Measurements from ENCODE around the gene KDM2A.

DNA sequence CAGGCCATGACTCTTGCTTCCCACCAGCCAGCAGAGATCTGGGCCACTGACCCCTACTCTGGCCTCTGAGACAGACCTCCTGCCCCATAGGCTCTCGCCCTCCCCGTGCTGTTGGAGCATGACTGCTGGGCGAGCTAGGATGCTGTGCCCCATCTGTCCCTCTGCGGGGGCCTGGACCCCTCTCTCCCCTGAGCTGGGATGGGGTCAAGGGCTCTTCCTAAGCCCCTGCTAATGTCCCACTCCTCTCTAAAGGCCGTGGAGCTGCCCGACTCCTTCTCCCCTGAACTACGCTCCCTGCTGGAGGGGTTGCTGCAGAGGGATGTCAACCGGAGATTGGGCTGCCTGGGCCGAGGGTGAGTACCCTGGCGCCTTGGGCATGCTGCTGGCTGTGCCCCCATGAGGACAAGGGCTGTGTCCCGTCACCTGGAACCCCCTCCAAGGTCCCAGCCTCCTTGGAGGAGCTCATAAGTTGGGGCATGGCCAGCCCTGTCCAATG lies 163.9 kb downstream of the KDM2A start:
- TF ChIP-seq POLR2A (IDR thresholded peaks at IDR 0.05; ENCODE audit: low read depth, low read length) (no peak), POLR2AphosphoS5 (IDR thresholded peaks at IDR 0.05; ENCODE audit: insufficient read depth, low read depth, low read length) (no peak), EZH2 (IDR thresholded peaks at IDR 0.05; ENCODE audit: borderline replicate concordance, low read depth, low read length, severe bottlenecking) (no peak), FOS (IDR thresholded peaks at IDR 0.05; ENCODE audit: borderline replicate concordance, insufficient read depth, low read length) (no peak), MYC (IDR thresholded peaks at IDR 0.05; ENCODE audit: low read depth, low read length) (no peak), GATA2 (IDR thresholded peaks at IDR 0.05; ENCODE audit: insufficient read depth, insufficient read length, low read depth, low read length) (no peak), JUN (IDR thresholded peaks at IDR 0.05; ENCODE audit: borderline replicate concordance, insufficient read depth, insufficient read length, low read depth) (no peak)
- TF ChIP-seq, protein P1, sequence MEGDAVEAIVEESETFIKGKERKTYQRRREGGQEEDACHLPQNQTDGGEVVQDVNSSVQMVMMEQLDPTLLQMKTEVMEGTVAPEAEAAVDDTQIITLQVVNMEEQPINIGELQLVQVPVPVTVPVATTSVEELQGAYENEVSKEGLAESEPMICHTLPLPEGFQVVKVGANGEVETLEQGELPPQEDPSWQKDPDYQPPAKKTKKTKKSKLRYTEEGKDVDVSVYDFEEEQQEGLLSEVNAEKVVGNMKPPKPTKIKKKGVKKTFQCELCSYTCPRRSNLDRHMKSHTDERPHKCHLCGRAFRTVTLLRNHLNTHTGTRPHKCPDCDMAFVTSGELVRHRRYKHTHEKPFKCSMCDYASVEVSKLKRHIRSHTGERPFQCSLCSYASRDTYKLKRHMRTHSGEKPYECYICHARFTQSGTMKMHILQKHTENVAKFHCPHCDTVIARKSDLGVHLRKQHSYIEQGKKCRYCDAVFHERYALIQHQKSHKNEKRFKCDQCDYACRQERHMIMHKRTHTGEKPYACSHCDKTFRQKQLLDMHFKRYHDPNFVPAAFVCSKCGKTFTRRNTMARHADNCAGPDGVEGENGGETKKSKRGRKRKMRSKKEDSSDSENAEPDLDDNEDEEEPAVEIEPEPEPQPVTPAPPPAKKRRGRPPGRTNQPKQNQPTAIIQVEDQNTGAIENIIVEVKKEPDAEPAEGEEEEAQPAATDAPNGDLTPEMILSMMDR (IDR thresholded peaks at IDR 0.05; ENCODE audit: extremely low read depth in 1 of 2, insufficient read depth in 1 of 2, low read depth in 1 of 2, low read length in 2 of 2): no peak
- TF ChIP-seq, protein P2, sequence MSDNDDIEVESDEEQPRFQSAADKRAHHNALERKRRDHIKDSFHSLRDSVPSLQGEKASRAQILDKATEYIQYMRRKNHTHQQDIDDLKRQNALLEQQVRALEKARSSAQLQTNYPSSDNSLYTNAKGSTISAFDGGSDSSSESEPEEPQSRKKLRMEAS (IDR thresholded peaks at IDR 0.05; ENCODE audit: insufficient read depth, insufficient read length): no peak
